OCI-LY7 (cell line): ENCODE results near the gene ZEB1.

ENCODE experiments used
- CTCF ChIP-seq: fragments of 200-600 bp; sonication (generic); conservative IDR thresholded peaks from 2 replicates; pipeline ENCODE4 v1.5.1; 2014; ENCODE audit warnings: mild to moderate bottlenecking, antibody characterized with exemption, low read length, moderate library complexity, mixed read lengths
- EZH2phosphoT487 ChIP-seq: fragments of 200-600 bp; sonication (generic); IDR thresholded peaks from 2 replicates; pipeline ENCODE4 v1.6.1; 2018; ENCODE audit warnings: low read depth, borderline replicate concordance, mild to moderate bottlenecking, mixed run types, antibody characterized with exemption, low read length, moderate library complexity, mixed read lengths

- TF ChIP-seq CTCF (no peak), EZH2phosphoT487 (no peak)
Observed at GRCh38 chr10:31296754-31297153, 22.3 kb upstream of the ZEB1 start.
